ENCODE measurements around the gene HSD11B1L. TPM values are rescaled to one million over a fixed set of nuclear protein-coding genes. Genes with fewer than 3 reads are reported as not detected.

HSD11B1L gene
- total RNA-seq, 3 donors from 2014 or later: 10.4 to 13.1 (median 11.1) TPM

DNA sequence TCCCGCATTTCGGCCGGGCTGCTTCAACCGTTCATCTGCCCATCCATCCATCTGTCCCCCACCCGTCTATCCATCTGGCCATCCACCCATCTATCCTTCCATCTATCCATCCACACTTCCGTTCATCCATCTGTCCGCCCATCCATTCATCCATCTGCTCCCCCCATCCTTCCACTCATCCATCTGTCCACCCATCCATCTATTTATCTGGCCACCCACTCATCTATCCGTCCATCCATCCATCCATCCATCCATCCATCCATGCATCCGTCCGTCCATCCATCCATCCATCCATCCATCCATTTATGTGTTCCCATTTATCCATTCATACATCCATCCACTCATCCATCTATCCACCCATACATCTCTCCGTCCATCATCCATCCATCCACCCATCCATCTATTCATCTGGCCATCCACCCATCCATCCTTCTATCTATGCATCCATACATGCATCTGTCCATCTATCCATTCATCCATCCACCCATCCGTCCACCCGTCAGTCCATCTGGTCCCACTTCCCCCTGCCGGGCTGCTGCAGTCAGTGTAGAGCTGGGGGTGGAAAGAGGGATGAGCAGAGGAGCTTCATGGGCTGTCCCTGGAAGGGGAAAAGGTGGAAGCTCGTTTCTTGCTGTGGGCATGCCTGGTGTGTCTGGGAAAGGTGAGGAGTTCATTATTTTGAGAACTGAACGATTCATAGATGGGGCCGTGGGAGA lies 722 bp downstream of the HSD11B1L start:
- no peak for TF ChIP-seq POLR2A (IDR thresholded peaks at IDR 0.05)
- no peak for DNase-seq (ENCODE audit: low spot score in 2 of 2)
- Histone ChIP-seq H3K9me3 (no peaks in the 10 kb centered on the region), H3K4me1 (peaks cover 9 to 13% of the 10 kb centered on the region in 2 donors), H3K27ac (peak overlapping the region; percentile 92 to 93), H3K27me3 (no peaks in the 10 kb centered on the region), H3K36me3 (no peaks in the 10 kb centered on the region), H3K4me3 (peak overlapping the region; percentile 81 to 99 (median 82))
- intact Hi-C loops (cut with DNase I; ENCODE audit: low total_unique reads): no loop called here

DNA sequence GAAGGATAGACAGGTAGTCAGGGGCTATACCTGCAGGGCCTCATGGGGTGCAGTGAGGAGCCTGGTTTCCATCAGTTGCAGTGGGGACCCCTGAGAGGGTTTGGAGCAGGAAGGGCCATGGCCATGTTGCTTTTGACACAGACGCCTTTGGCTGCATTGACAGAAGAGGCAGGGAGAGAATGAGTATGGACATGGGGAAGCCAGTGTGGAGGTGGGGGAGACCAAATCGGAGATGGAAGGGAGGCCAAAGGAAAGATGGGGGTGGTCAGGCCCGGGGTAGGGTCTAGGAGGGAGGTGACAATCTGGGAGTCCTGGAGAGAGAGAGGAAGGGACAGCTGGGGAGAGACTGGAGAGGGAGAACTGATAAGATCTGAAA lies 1.3 kb downstream of the HSD11B1L start:
- H3K4me1 ChIP-seq: peaks cover 9 to 13% of the 10 kb centered on the region in 2 donors
- intact Hi-C loops (cut with DNase I; ENCODE audit: low total_unique reads): no loop called here
- no peaks in the 10 kb centered on the region for H3K27me3 ChIP-seq
- DNase-seq (ENCODE audit: low spot score in 2 of 2): no peak
- no peaks in the 10 kb centered on the region for H3K9me3 ChIP-seq
- H3K4me3 ChIP-seq: no peak overlapping the region
- no peak overlapping the region for H3K27ac ChIP-seq
- no peaks in the 10 kb centered on the region for H3K36me3 ChIP-seq
- TF ChIP-seq POLR2AphosphoS5 (IDR thresholded peaks at IDR 0.05): no peak
- TF ChIP-seq POLR2A (IDR thresholded peaks at IDR 0.05): no peak
- TF ChIP-seq, protein P1, sequence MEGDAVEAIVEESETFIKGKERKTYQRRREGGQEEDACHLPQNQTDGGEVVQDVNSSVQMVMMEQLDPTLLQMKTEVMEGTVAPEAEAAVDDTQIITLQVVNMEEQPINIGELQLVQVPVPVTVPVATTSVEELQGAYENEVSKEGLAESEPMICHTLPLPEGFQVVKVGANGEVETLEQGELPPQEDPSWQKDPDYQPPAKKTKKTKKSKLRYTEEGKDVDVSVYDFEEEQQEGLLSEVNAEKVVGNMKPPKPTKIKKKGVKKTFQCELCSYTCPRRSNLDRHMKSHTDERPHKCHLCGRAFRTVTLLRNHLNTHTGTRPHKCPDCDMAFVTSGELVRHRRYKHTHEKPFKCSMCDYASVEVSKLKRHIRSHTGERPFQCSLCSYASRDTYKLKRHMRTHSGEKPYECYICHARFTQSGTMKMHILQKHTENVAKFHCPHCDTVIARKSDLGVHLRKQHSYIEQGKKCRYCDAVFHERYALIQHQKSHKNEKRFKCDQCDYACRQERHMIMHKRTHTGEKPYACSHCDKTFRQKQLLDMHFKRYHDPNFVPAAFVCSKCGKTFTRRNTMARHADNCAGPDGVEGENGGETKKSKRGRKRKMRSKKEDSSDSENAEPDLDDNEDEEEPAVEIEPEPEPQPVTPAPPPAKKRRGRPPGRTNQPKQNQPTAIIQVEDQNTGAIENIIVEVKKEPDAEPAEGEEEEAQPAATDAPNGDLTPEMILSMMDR (IDR thresholded peaks at IDR 0.05): no peak

DNA sequence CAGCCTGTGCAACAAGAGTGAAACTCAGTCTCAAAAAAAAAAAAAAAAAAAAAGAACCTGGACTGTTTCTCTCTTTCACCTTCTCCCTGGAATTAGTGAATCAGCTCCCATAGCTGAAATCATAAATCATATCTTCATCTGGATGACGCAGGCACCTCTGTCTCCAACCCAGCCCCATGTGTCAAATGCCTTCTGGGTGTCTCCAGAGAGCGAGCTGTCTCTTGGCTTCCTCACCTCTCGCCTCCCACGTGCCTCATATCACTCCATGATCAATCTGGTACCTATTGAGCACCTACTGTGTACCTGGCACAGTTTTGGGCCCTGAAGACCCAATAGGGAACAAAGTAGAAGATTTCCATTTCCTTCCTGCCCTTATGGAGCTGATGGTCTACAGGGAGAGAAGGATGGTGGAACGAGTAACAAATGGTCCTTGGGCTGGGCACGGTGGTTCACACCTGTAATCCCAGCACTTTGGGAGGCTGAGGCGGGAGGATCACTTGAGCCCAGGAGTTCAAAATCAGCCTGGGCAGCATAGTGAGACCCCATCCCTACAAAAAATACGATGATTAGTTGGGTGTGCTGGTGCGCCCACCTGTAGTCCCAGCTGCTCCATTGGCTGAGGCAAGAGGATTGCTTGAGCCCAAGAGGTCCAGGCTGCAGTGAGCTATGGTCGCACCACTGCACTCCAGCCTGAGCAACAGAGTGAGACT lies 2.5 kb downstream of the HSD11B1L start:
- intact Hi-C loops (cut with DNase I; ENCODE audit: low total_unique reads): no loop called here
- no peaks in the 10 kb centered on the region for H3K36me3 ChIP-seq
- no peak overlapping the region for H3K27ac ChIP-seq
- H3K4me3 ChIP-seq: no peak overlapping the region
- H3K27me3 ChIP-seq: no peaks in the 10 kb centered on the region
- DNase-seq (ENCODE audit: low spot score in 2 of 2): no peak
- no peaks in the 10 kb centered on the region for H3K9me3 ChIP-seq
- H3K4me1 ChIP-seq: peaks cover 9 to 13% of the 10 kb centered on the region in 2 donors
- TF ChIP-seq POLR2A (IDR thresholded peaks at IDR 0.05) (no peak), POLR2AphosphoS5 (IDR thresholded peaks at IDR 0.05) (no peak)
- TF ChIP-seq, protein P1 (IDR thresholded peaks at IDR 0.05): no peak

DNA sequence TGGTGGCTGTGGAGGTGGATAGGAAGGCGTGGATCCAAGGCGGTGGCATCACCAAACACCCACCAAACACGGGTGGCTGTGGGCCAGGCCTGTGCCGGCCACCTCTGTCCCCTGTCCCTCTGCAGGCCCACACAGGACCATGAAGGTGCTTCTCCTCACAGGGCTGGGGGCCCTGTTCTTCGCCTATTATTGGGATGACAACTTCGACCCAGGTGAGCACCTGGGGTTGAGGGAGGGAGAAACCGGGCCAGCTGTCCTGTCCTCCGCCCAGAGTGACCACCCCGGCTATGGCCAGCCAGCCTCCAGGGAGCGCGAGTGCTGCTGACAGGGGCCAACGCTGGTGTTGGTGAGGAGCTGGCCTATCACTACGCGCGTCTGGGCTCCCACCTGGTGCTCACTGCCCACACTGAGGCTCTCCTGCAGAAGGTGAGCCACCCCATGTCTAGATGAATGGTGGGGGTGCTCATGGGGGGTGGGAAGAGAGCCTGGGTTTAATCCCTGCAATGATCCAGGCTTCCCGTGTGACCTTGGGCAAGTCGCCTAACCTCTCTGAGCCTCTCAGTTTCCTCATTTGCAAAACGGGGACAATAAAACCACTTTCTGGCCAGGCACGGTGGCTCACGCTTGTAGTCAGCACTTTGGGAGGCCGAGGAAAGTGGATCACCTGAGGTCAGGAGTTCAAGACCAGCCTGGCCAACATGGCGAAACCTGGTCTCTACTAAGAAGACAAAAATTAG lies 4.0 kb downstream of the HSD11B1L start:
- Histone ChIP-seq H3K36me3 (no peaks in the 10 kb centered on the region), H3K4me3 (no peak overlapping the region), H3K27ac (no peak overlapping the region), H3K4me1 (peaks cover 3 to 4% of the 10 kb centered on the region in 2 donors), H3K9me3 (no peaks in the 10 kb centered on the region), H3K27me3 (no peaks in the 10 kb centered on the region)
- intact Hi-C loops (cut with DNase I; ENCODE audit: low total_unique reads): no loop called here
- TF ChIP-seq POLR2AphosphoS5 (IDR thresholded peaks at IDR 0.05): no peak
- no peak for TF ChIP-seq POLR2A (IDR thresholded peaks at IDR 0.05)
- TF ChIP-seq, protein P1 (IDR thresholded peaks at IDR 0.05): no peak
- DNase-seq (ENCODE audit: low spot score in 2 of 2): no peak

DNA sequence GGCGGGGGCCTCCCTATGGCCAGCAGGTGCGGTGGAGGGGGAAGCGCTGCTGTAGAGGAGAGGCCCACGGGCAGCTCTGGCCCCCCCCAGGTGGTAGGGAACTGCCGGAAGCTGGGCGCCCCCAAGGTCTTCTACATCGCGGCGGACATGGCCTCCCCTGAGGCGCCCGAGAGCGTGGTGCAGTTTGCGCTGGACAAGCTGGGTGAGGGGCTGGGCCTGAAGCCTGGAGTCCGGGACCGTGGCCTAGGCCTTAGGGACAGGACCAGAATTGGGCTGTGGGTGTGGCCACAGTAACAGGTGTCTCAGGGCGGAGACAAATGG lies 5.5 kb downstream of the HSD11B1L start:
- no peaks in the 10 kb centered on the region for H3K36me3 ChIP-seq
- H3K27me3 ChIP-seq: no peaks in the 10 kb centered on the region
- H3K27ac ChIP-seq: peak overlapping the region; percentile 73 to 90
- H3K4me3 ChIP-seq: peak overlapping the region; percentile 51 to 78 (median 65)
- no peak for DNase-seq (ENCODE audit: low spot score in 2 of 2)
- H3K9me3 ChIP-seq: no peaks in the 10 kb centered on the region
- intact Hi-C loops (cut with DNase I; ENCODE audit: low total_unique reads): no loop called here
- peaks cover under 1 to 1% of the 10 kb centered on the region in 2 donors for H3K4me1 ChIP-seq
- TF ChIP-seq, protein P1 (IDR thresholded peaks at IDR 0.05): no peak
- TF ChIP-seq POLR2A (IDR thresholded peaks at IDR 0.05) (no peak), POLR2AphosphoS5 (IDR thresholded peaks at IDR 0.05) (no peak)

Measured in breast epithelium (tissue), 4 donors.